Sigmoid colon (tissue), 7 donors: ENCODE measurements around the gene NR6A1. TPM values are rescaled to one million over a fixed set of nuclear protein-coding genes. Genes with fewer than 3 reads are reported as not detected.

Experiments used
- DNase-seq: peaks from one replicate; pipeline ENCODE4 v3.0.0-alpha.2; 2019
- H3K27ac ChIP-seq, 4 donors: fragments of 200-600 bp; sonication (generic); one replicate each; pipeline ENCODE4 v1.5.1; 2016 to 2019; ENCODE audit warnings: mild to moderate bottlenecking in 1 of 4
- H3K27me3 ChIP-seq, 3 donors: fragments of 200-600 bp; sonication (generic); one replicate each; pipeline ENCODE4 v1.5.1; 2019; ENCODE audit warnings: mild to moderate bottlenecking in 1 of 3
- H3K36me3 ChIP-seq, 4 donors: fragments of 200-600 bp; sonication (generic); one replicate each; pipeline ENCODE4 v1.5.1; 2016 to 2019
- H3K4me1 ChIP-seq, 4 donors: fragments of 200-600 bp; sonication (generic); one replicate each; pipeline ENCODE4 v1.5.1; 2017 to 2019
- H3K4me3 ChIP-seq, 4 donors: fragments of 200-600 bp; sonication (generic); one replicate each; pipeline ENCODE4 v1.5.1; 2017 to 2019; ENCODE audit warnings: mild to moderate bottlenecking in 2 of 4, moderate library complexity in 1 of 4
- H3K9me3 ChIP-seq, 4 donors: fragments of 200-600 bp in 3 of 4; sonication (generic) in 3 of 4; one replicate each; pipeline versions ENCODE4 v1.5.1 to v1.6.1; 2013 to 2019
- CTCF ChIP-seq, 4 experiments: fragments of 450-650 bp in 3 of 4; fragments of 200-600 bp in 1 of 4; IDR thresholded peaks; one replicate each; pipeline ENCODE4 v1.5.1; 2016 to 2019; ENCODE audit warnings: antibody characterized with exemption in 4 of 4, mild to moderate bottlenecking in 3 of 4, moderate library complexity in 2 of 4
- EP300 ChIP-seq, 4 donors: sonication (generic); formaldehyde crosslinking; IDR thresholded peaks; one replicate each; pipeline ENCODE4 v1.6.1; 2017; ENCODE audit warnings: antibody characterized with exemption in 4 of 4
- POLR2A ChIP-seq, 2 donors: fragments of 450-650 bp; IDR thresholded peaks; one replicate each; pipeline ENCODE4 v1.6.1; 2016; ENCODE audit warnings: antibody characterized with exemption in 2 of 2, mild to moderate bottlenecking in 2 of 2, moderate library complexity in 2 of 2
- POLR2AphosphoS5 ChIP-seq, 4 donors: sonication (generic); formaldehyde crosslinking; IDR thresholded peaks; one replicate each; pipeline ENCODE4 v1.6.1; 2017; ENCODE audit warnings: antibody characterized with exemption in 4 of 4
- WGBS, 2 donors: extraction: QIAGEN DNeasy Blood & Tissue Kit; methylation state at CpG; one replicate each; pipeline ENCODE4 v1.1.7; 2013; 5-methylcytosine and 5-hydroxymethylcytosine counted together
- intact Hi-C: fragments of 100-400 bp; cut with DNase I; formaldehyde crosslinking; loops from one replicate; pipeline ENCODE4 v1.15.1; 2023
- polyA plus RNA-seq, 3 donors: library from polyadenylated mRNA; stranded (reverse); fragments of 200-250 nt; gene quantifications; one replicate each; pipeline ENCODE4 v1.2.3, GENCODE V29; 2013
- total RNA-seq, 4 donors: library from RNA; depleted of rRNA; stranded (reverse); fragments of >200 nt; gene quantifications; one replicate each; pipeline ENCODE4 v1.1.0, GENCODE V29; 2016
- donor health status: healthy with polysubstance abuse.
- donor health status: Bipolar disorder and iron deficiency.
- donor health status: healthy.

Gene NR6A1
- total and polyA plus RNA-seq, 7 donors = 0.60 to 3.0 (median 1.8) TPM

GRCh38 chr9:124758691-124759090 is 12.4 kb downstream of the NR6A1 start:
- Histone ChIP-seq H3K4me3 (no peak overlapping the region), H3K9me3 (no peaks in the 10 kb centered on the region), H3K4me1 (peaks cover 0 to 5% (median 0%) of the 10 kb centered on the region in 4 donors), H3K27ac (no peak overlapping the region), H3K27me3 (peaks cover 0 to 90% (median 2%) of the 10 kb centered on the region in 3 donors), H3K36me3 (no peaks in the 10 kb centered on the region)
- intact Hi-C loops = no loop called here
- TF ChIP-seq POLR2A (IDR thresholded peaks at IDR 0.05) (no peak), EP300 (IDR thresholded peaks at IDR 0.05) (no peak), POLR2AphosphoS5 (IDR thresholded peaks at IDR 0.05) (no peak), CTCF (IDR thresholded peaks at IDR 0.05) (no peak)
- DNase-seq = no peak

GRCh38 chr9:124758061-124758460 is 13.1 kb downstream of the NR6A1 start:
- WGBS, 2 donors = 33 to 49% methylated on average over 3 of the region's 3 CpGs
- Histone ChIP-seq H3K4me3 (peak overlapping the region in 1 of 4 donors; percentile 1), H3K36me3 (no peaks in the 10 kb centered on the region), H3K27ac (no peak overlapping the region), H3K27me3 (peaks cover 0 to 85% (median 0%) of the 10 kb centered on the region in 3 donors), H3K4me1 (peaks cover 0 to 5% (median 0%) of the 10 kb centered on the region in 4 donors), H3K9me3 (no peaks in the 10 kb centered on the region)
- intact Hi-C loops = no loop called here
- TF ChIP-seq POLR2AphosphoS5 (IDR thresholded peaks at IDR 0.05) (no peak), POLR2A (IDR thresholded peaks at IDR 0.05) (no peak), CTCF (IDR thresholded peaks at IDR 0.05) (no peak), EP300 (IDR thresholded peaks at IDR 0.05) (no peak)
- DNase-seq = no peak

- WGBS, 2 donors = 57 to 73% methylated on average over 6 of the region's 6 CpGs
- TF ChIP-seq POLR2AphosphoS5 (IDR thresholded peaks at IDR 0.05) = no peak
- TF ChIP-seq EP300 (IDR thresholded peaks at IDR 0.05) = no peak
- TF ChIP-seq CTCF (IDR thresholded peaks at IDR 0.05) = no peak
- no peak for TF ChIP-seq POLR2A (IDR thresholded peaks at IDR 0.05)
- Histone ChIP-seq H3K36me3 (no peaks in the 10 kb centered on the region), H3K4me1 (peaks cover 0 to 5% (median 0%) of the 10 kb centered on the region in 4 donors), H3K4me3 (peak overlapping the region in 1 of 4 donors; percentile 1), H3K27me3 (peaks cover 0 to 80% (median 0%) of the 10 kb centered on the region in 3 donors), H3K9me3 (no peaks in the 10 kb centered on the region), H3K27ac (peak overlapping the region in 1 of 4 donors; percentile 16)
- intact Hi-C loops = no loop called here
- no peak for DNase-seq
Measured at GRCh38 chr9:124757616-124758015, 13.5 kb downstream of the NR6A1 start.

- peaks cover 0 to 66% (median 0%) of the 10 kb centered on the region in 3 donors for H3K27me3 ChIP-seq
- intact Hi-C loops = no loop called here
- 64 to 97% methylated on average over 2 of the region's 2 CpGs for WGBS, 2 donors
Measured at GRCh38 chr9:124756011-124756410, 15.1 kb downstream of the NR6A1 start.

More at GRCh38 chr9:124756011-124756410, 15.1 kb downstream of the NR6A1 start:
- Histone ChIP-seq H3K4me3 (no peak overlapping the region), H3K9me3 (no peaks in the 10 kb centered on the region), H3K36me3 (no peaks in the 10 kb centered on the region), H3K27ac (no peak overlapping the region), H3K4me1 (peaks cover 0 to 5% (median 0%) of the 10 kb centered on the region in 4 donors)
- TF ChIP-seq POLR2AphosphoS5 (IDR thresholded peaks at IDR 0.05) = no peak
- no peak for TF ChIP-seq EP300 (IDR thresholded peaks at IDR 0.05)
- TF ChIP-seq POLR2A (IDR thresholded peaks at IDR 0.05) = no peak
- no peak for TF ChIP-seq CTCF (IDR thresholded peaks at IDR 0.05)
- no peak for DNase-seq
